Neural cell (in vitro differentiated cells): Measurements from ENCODE around the gene UCK1. TPM values are rescaled to one million over a fixed set of nuclear protein-coding genes. Genes with fewer than 3 reads are reported as not detected.

Experiments used
- H2AFZ ChIP-seq: fragments of 200-600, 300-800 bp; sonication (generic), shearing (Covaris generic); 2 replicates; pipeline ENCODE4 v1.6.0; 2014; ENCODE audit warnings: low read depth, mild to moderate bottlenecking, antibody characterized with exemption, low read length, moderate library complexity
- H3F3A ChIP-seq: fragments of 200-600 bp; shearing (Covaris generic); 2 replicates; pipeline ENCODE4 v1.6.1; 2016; ENCODE audit warnings: mild to moderate bottlenecking, moderate library complexity, mixed read lengths, antibody characterized with exemption, low read length; ENCODE audit not compliant: insufficient read depth, poor library complexity, severe bottlenecking
- H3K27ac ChIP-seq: fragments of 200-600, 300-800 bp; sonication (generic), shearing (Covaris generic); 2 replicates; pipeline ENCODE4 v1.5.1; 2014; ENCODE audit warnings: mild to moderate bottlenecking, low read length, moderate library complexity
- H3K27me3 ChIP-seq: fragments of 300-800, 200-600 bp; sonication (generic), shearing (Covaris generic); 2 replicates; pipeline ENCODE4 v1.6.0; 2014; ENCODE audit warnings: mild to moderate bottlenecking, low read depth, low read length, moderate library complexity; ENCODE audit not compliant: insufficient read depth
- H3K36me3 ChIP-seq: fragments of 300-800, 200-600 bp; sonication (generic), shearing (Covaris generic); 2 replicates; pipeline ENCODE4 v1.5.1; 2014; ENCODE audit warnings: mild to moderate bottlenecking, antibody characterized with exemption, low read length, moderate library complexity; ENCODE audit not compliant: insufficient read depth
- H3K4me2 ChIP-seq: fragments of 300-800, 200-600 bp; sonication (generic), shearing (Covaris generic); 2 replicates; pipeline ENCODE4 v1.6.0; 2014; ENCODE audit warnings: mild to moderate bottlenecking, low read length
- H3K4me3 ChIP-seq: fragments of 300-800, 200-600 bp; sonication (generic), shearing (Covaris generic); 2 replicates; pipeline ENCODE4 v1.5.1; 2014; ENCODE audit warnings: mild to moderate bottlenecking, low read length, moderate library complexity
- H3K79me2 ChIP-seq: fragments of 200-600 bp; shearing (Covaris generic); replicated peaks from 2 replicates; pipeline ENCODE4 v1.6.0; 2014; ENCODE audit warnings: mild to moderate bottlenecking, low read length, moderate library complexity; ENCODE audit not compliant: insufficient read depth
- H3K9ac ChIP-seq: fragments of 300-800, 200-600 bp; sonication (generic), shearing (Covaris generic); 2 replicates; pipeline ENCODE4 v1.6.1; 2016; ENCODE audit warnings: mild to moderate bottlenecking, low read length, mixed read lengths
- H3K9me2 ChIP-seq: fragments of 200-600 bp; shearing (Covaris generic); 2 replicates; pipeline ENCODE4 v1.6.1; 2016; ENCODE audit warnings: mild to moderate bottlenecking, low read length, mixed read lengths; ENCODE audit not compliant: insufficient read depth
- H3K9me3 ChIP-seq: fragments of 200-600, 300-800 bp; sonication (generic), shearing (Covaris generic); 2 replicates; pipeline ENCODE4 v1.6.1; 2016; ENCODE audit warnings: mild to moderate bottlenecking, mixed run types, low read length, moderate library complexity, mixed read lengths
- H4K20me1 ChIP-seq: fragments of 200-600 bp; shearing (Covaris generic); 2 replicates; pipeline ENCODE4 v1.6.1; 2016; ENCODE audit warnings: mild to moderate bottlenecking, mixed run types; ENCODE audit not compliant: insufficient read depth
- CTCF ChIP-seq: fragments of 450-650 bp; IDR thresholded peaks from 2 replicates; pipeline ENCODE4 v1.5.1; 2014; ENCODE audit warnings: antibody characterized with exemption, mild to moderate bottlenecking, moderate library complexity; ENCODE audit not compliant: poor library complexity, severe bottlenecking
- EP300 ChIP-seq: fragments of 450-650 bp; conservative IDR thresholded peaks from 2 replicates; pipeline ENCODE4 v1.6.1; 2014; ENCODE audit warnings: antibody characterized with exemption, mild to moderate bottlenecking, moderate library complexity; ENCODE audit not compliant: poor library complexity, severe bottlenecking
- EZH2 ChIP-seq: fragments of 200-600, 300-800 bp; shearing (Covaris generic), sonication (generic); IDR thresholded peaks from 2 replicates; pipeline ENCODE4 v1.6.1; 2014; ENCODE audit warnings: antibody characterized with exemption, low read length, borderline replicate concordance, mild to moderate bottlenecking; ENCODE audit not compliant: insufficient read depth, poor library complexity, severe bottlenecking
- MXI1 ChIP-seq: fragments of 450-650 bp; conservative IDR thresholded peaks from 2 replicates; pipeline ENCODE4 v1.6.1; 2014; ENCODE audit warnings: antibody characterized with exemption, mild to moderate bottlenecking; ENCODE audit not compliant: poor library complexity, severe bottlenecking
- POLR2AphosphoS5 ChIP-seq: IDR thresholded peaks from 2 replicates; pipeline ENCODE4 v1.6.1; 2012
- RAD21 ChIP-seq: fragments of 450-650 bp; conservative IDR thresholded peaks from 2 replicates; pipeline ENCODE4 v1.6.1; 2014; ENCODE audit warnings: antibody characterized with exemption, mild to moderate bottlenecking, moderate library complexity
- REST ChIP-seq: IDR thresholded peaks from 2 replicates; pipeline ENCODE4 v1.6.1; 2012; ENCODE audit warnings: borderline replicate concordance
- SMC3 ChIP-seq: fragments of 450-650 bp; conservative IDR thresholded peaks from 2 replicates; pipeline ENCODE4 v1.6.1; 2014; ENCODE audit warnings: antibody characterized with exemption, mild to moderate bottlenecking, moderate library complexity; ENCODE audit not compliant: poor library complexity
- TAF1 ChIP-seq: IDR thresholded peaks from 2 replicates; pipeline ENCODE4 v1.6.1; 2012; ENCODE audit warnings: low read depth
- polyA plus RNA-seq: library from polyadenylated mRNA; depleted of rRNA; stranded (reverse); fragments of >200 nt; gene quantifications from 2 replicates; pipeline ENCODE4 v1.2.3, GENCODE V29; 2014

Gene UCK1
- polyA plus RNA-seq, 1 donor from 2014 or later: 45.9 TPM

- Histone ChIP-seq H3K4me3 (no peak overlapping the region), H4K20me1 (no peaks in the 10 kb centered on the region), H3K79me2 (no peaks in the 10 kb centered on the region), H2AFZ (no peak overlapping the region), H3K36me3 (no peaks in the 10 kb centered on the region), H3K27me3 (peaks cover 29% of the 10 kb centered on the region), H3K4me2 (no peak overlapping the region), H3K9ac (no peak overlapping the region), H3K9me3 (peaks cover 5% of the 10 kb centered on the region), H3F3A (no peaks in the 10 kb centered on the region), H3K27ac (no peak overlapping the region), H3K9me2 (no peaks in the 10 kb centered on the region)
- TF ChIP-seq CTCF (no peak), TAF1 (no peak), MXI1 (no peak), EZH2 (no peak), POLR2AphosphoS5 (no peak), RAD21 (no peak), EP300 (no peak), SMC3 (no peak), REST (no peak)
Measured at GRCh38 chr9:131554843-131555351, 23.8 kb upstream of the UCK1 start.

GRCh38 chr9:131554087-131554842, 23.2 kb upstream of the UCK1 start:
- Histone ChIP-seq H3K9me2 (no peaks in the 10 kb centered on the region), H3K9me3 (peaks cover 5% of the 10 kb centered on the region), H2AFZ (no peak overlapping the region), H3K36me3 (no peaks in the 10 kb centered on the region), H3K27ac (no peak overlapping the region), H3K79me2 (no peaks in the 10 kb centered on the region), H3K4me3 (no peak overlapping the region), H3K4me2 (no peak overlapping the region), H3F3A (no peaks in the 10 kb centered on the region), H4K20me1 (no peaks in the 10 kb centered on the region), H3K27me3 (peaks cover 29% of the 10 kb centered on the region), H3K9ac (no peak overlapping the region)
- TF ChIP-seq MXI1: no peak
- TF ChIP-seq RAD21: no peak
- no peak for TF ChIP-seq SMC3
- TF ChIP-seq EZH2: no peak
- no peak for TF ChIP-seq EP300
- TF ChIP-seq TAF1: no peak
- TF ChIP-seq POLR2AphosphoS5: no peak
- no peak for TF ChIP-seq CTCF
- no peak for TF ChIP-seq REST
